GM19351 (cell line): ENCODE results near the gene SRGAP2C.
A peak's percentile ranks its signal among the peaks of the same experiment; 100 is the strongest.
"Not testable (repeated sequence)": the region's sequence is repeated elsewhere in the genome, so short reads cannot be mapped to it uniquely, and the experiment has no call there.

Source experiments
- ATAC-seq: cut with Tn5 transposase; IDR thresholded peaks from one replicate; pipeline ENCODE4 v1.9.1; 2021; ENCODE audit warnings: mild to moderate bottlenecking, moderate library complexity; ENCODE audit not compliant: unreplicated experiment

The SRGAP2C gene

GRCh38 chr1:121185140-121185708 is 449 bp downstream of the SRGAP2C start:
- not testable (repeated sequence) for ATAC-seq

GRCh38 chr1:121186191-121186590 is 1.4 kb downstream of the SRGAP2C start:
- ATAC-seq = not testable (repeated sequence)

- not testable (repeated sequence) for ATAC-seq
Observed at GRCh38 chr1:121187914-121188313, 3.1 kb downstream of the SRGAP2C start.

GRCh38 chr1:121192512-121192911 is 7.7 kb downstream of the SRGAP2C start:
- peak; percentile 48 for ATAC-seq

DNA sequence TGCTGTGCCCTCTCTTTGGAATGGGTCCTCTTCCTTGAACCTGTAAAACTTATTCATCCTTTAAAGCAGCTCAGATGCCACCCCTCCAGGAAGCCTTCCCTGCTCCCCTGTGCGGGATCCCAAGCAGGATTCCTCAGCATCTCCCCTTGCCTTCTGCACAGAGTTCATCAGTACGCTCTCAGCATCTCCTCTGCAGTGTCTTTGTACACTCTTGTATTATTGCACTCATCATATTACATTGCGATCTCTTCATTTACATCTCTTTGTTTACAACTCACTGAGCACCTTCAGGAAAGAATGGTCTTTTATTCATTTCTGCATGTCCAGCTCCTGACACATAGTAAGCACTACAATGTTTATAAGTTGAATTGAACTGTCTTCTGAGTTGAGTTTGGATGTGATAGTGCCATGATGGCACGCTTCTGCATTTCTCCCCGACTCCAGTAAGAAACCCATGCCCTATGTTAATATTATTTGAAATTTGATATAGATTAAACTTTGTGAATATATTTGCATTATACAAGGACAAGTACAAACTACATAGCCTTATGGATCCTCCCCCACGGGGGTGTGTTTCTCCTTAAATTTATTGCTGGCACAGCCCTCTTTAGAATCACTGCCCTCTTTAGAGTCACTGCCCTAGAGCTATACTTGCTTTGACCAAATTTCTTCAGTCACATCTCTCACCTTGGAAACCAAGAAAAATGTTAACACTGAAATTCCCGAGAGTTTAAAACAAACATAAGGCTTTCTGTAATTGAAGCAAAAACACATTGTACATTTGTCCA is 12.5 kb downstream of the SRGAP2C start:
- ATAC-seq = not testable (repeated sequence)

DNA sequence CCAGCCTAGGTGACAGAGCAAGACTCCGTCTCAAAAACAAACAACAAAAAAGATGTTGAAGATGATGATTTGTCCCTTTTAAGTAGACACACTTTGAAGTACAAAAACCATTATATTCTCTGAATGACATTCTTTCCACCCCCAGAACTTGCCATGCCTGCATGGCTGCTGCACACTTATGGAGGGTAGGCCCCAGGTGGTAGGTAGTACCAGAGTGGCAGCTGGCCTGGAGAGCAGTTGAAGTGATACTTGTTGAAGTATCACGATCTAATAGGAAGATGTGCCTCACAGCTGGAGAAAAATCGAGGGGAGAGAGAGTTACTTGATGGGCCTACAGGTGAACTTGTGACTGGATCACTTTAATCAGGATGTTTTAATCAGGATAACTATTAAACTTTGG is 15.0 kb downstream of the SRGAP2C start:
- not testable (repeated sequence) for ATAC-seq

- ATAC-seq = not testable (repeated sequence)
Observed at GRCh38 chr1:121200232-121200631, 15.5 kb downstream of the SRGAP2C start.

GRCh38 chr1:121200985-121201981 is 16.5 kb downstream of the SRGAP2C start:
- ATAC-seq = not testable (repeated sequence)

DNA sequence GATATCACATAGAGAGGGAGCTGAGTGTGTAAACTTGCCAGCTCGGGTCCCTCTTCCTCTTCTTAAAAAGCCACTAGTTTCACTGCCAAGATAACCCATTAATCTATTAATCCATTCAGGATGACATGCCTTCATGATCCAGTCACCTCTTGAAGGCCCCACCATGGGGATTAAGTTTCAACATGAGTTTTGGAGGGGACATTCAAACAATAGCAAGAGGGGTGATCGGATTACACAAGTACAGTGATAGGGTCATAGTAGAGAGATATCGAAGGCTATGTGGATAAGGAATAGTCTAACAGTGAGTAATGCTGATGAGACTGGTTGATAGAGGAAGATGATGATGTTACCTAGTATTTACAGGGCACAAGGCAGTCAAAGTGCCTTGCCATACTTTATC is 18.2 kb downstream of the SRGAP2C start:
- ATAC-seq = not testable (repeated sequence)

DNA sequence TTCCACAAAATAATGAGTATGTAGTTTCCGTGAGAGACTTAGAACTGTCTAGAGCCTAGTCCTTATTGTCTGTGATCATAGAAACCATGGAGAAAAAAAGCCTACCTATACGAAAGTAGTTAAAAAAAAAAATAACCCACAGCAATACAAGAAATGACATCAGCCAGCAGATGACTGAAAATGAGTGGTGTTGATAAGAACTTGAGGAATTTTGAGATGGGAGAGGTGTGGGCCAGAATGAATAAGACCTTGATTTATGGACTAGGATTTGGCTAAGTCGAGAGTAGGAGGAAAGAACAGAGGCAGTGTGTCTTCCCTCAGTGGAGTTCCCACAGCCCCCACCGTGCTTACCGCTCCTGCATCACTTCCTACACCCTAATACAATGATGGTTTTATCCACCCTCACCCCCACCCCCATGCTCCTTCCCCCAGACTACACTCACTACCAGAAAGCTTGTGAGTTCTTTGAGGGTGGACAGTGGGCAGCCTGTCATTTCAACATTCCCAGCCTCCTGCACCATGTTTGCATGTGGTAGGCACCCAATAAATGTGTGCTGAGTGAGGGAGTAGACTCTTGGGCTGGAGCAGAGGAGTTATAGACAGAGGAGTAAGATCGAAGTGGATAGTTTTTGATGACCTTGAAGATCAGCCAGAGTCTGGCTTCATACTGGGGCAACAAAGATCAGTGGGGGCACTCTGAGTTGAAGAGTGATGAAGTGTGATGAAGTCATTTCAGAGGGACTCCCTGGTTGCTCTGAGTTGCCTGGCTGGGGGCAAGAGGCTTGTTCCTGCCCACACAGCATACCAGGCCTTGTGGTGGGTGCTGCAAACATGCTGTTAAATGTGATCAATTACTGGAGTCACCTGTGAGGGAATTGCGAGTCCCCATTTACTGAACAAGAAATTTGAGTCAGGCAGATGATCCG is 21.3 kb downstream of the SRGAP2C start:
- not testable (repeated sequence) for ATAC-seq

DNA sequence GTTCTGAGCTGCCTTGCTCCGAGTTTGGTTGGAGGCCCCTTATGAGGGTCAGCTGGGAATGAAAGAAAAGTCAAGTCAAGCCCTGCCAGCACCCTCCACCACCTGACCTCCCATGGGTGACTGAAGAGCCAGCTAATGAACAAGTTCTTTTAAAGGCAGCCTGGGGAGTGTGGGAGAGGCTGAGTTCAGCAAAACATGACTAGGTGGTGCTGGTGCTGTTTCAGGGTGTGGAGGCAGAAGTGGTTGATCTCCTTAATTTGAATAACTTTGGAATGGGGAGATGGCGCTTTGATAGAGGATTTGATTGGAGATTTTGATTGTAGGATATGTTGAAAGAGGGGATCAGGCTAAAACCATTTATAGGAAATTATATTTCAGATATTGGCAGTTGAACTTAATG is 22.6 kb downstream of the SRGAP2C start:
- not testable (repeated sequence) for ATAC-seq

GRCh38 chr1:121208375-121208774 is 23.6 kb downstream of the SRGAP2C start:
- ATAC-seq = not testable (repeated sequence)

DNA sequence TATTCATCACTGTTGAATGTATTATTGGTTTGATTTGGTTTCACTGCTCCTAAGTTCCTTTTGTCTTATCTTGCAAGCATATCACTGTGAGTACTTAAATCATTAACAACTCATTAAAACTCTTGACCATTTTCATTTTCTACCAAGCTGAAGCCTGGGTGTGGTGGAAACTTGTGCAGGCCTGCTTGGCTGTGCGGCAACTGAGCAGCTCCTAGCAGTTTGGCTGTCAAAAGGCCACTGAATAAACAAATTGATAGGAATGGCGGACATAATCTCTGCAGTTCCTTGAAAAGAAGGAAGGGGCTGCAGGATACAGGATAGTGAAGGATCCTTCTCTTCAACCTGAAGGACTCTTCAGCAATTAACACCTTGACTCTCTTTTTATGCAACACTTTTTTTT is 26.0 kb downstream of the SRGAP2C start:
- ATAC-seq = not testable (repeated sequence)

DNA sequence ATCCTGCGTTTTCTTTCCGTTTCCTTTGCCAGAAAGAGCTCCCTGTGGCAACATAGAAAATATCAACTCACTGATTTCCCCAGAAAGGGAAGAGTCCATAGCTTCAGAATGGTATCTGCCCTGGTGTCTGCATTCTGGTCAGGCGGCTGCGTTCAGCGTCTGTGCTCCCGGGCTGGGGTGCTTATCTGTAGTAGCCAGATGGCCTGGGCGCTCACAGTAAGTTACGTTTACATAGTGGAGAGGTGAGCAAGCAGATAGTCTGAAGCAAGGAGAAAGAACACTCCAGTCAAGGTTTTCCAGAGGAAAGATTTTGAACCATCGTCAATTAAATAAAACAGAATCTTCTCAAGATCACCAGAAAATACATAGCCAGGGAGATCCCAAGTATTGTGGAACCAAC is 28.7 kb downstream of the SRGAP2C start:
- ATAC-seq = not testable (repeated sequence)

- peak; percentile 50 for ATAC-seq
Observed at GRCh38 chr1:121214544-121215156, 29.9 kb downstream of the SRGAP2C start.

GRCh38 chr1:121215699-121216417 is 31.1 kb downstream of the SRGAP2C start:
- not testable (repeated sequence) for ATAC-seq

DNA sequence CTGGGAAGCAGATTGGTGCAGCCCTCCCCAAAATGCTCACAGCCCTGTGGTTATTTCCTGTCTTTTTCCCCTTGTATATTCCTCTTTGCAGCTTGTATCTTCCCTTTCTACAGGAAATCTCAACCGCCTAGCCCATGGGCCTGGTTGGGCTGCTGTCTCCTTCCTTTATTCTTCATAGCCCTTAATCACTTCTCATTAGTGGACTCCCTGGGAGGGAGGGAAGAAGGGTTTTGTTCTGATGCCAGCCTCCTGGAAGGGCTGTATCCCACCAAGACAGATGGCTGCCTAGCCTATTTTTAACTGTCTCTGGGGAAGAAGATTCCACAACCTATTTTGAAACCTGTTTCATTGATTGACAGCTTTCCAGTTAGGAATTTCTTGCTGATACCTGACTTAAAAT is 31.9 kb downstream of the SRGAP2C start:
- not testable (repeated sequence) for ATAC-seq

DNA sequence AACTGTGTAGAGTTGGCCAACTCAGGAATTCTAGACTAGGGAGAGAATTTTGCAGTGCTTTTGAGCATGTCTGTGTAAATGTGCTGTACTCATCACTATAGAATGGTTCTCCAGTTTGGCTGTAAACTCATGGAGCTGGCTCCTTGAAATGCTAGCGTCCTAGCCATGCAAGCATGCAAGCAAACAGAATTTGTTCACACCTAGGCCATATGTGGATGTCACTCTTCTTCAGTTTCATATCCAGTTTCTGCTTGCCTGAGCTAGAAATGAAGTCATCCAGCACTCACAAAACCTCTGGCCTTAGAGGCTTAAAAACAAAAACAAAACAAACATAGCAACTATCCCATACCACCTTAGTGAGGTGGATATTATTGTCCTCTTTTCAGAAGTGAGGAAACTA is 37.0 kb downstream of the SRGAP2C start:
- ATAC-seq = peak; percentile 55

GRCh38 chr1:121224714-121225113 is 39.9 kb downstream of the SRGAP2C start:
- ATAC-seq = peak; percentile 97
